SK-N-SH treated with all-trans-retinoic acid at 6 μM for 48 hours (cell line): Measurements from ENCODE around the gene BIK.

ENCODE experiments used
- ATAC-seq: fragments of 200-7000 bp; cut with Tn5 transposase; 3 replicates; pipeline ENCODE4 v1.9.1; 2020; ENCODE audit warnings: mild to moderate bottlenecking, moderate library complexity
- ARNTL ChIP-seq: fragments of 450-650 bp; formaldehyde crosslinking; IDR thresholded peaks from 2 replicates; pipeline ENCODE4 v1.5.0; 2020; ENCODE audit warnings: low read depth, mild to moderate bottlenecking, moderate library complexity, borderline replicate concordance
- BACH2 ChIP-seq: fragments of 250-450 bp; sonication (Bioruptor Pico); IDR thresholded peaks from 2 replicates; pipeline ENCODE4 v1.9.0; 2021; ENCODE audit warnings: mild to moderate bottlenecking, borderline replicate concordance
- CREB5 ChIP-seq: fragments of 250-450 bp; sonication (Bioruptor Pico); IDR thresholded peaks from 2 replicates; pipeline ENCODE4 v1.5.1; 2020; ENCODE audit warnings: low read depth, mild to moderate bottlenecking, moderate library complexity
- CSDC2 ChIP-seq: fragments of 250-450 bp; sonication (Bioruptor Pico); IDR thresholded peaks from 2 replicates; pipeline ENCODE4 v1.5.0; 2020; ENCODE audit warnings: mild to moderate bottlenecking, moderate library complexity
- ESRRG ChIP-seq: fragments of 250-450 bp; sonication (Bioruptor Pico); IDR thresholded peaks from 2 replicates; pipeline ENCODE4 v1.6.1; 2021; ENCODE audit warnings: mild to moderate bottlenecking
- ISL1 ChIP-seq: fragments of 250-450 bp; sonication (Bioruptor Pico); IDR thresholded peaks from 2 replicates; pipeline ENCODE4 v2.1.2; 2022; ENCODE audit warnings: mild to moderate bottlenecking, moderate library complexity
- OSR1 ChIP-seq: fragments of 250-450 bp; sonication (Bioruptor Pico); IDR thresholded peaks from 2 replicates; pipeline ENCODE4 v1.8.0; 2022; ENCODE audit warnings: moderate library complexity, mild to moderate bottlenecking, inconsistent platforms
- PATZ1 ChIP-seq: fragments of 250-450 bp; sonication (Bioruptor Pico); IDR thresholded peaks from 2 replicates; pipeline ENCODE4 v1.8.0; 2020; ENCODE audit warnings: mild to moderate bottlenecking, moderate library complexity, borderline replicate concordance
- PPARA ChIP-seq: fragments of 250-450 bp; sonication (Bioruptor Pico); IDR thresholded peaks from 2 replicates; pipeline ENCODE4 v1.5.0; 2020; ENCODE audit warnings: mild to moderate bottlenecking, borderline replicate concordance
- RARB ChIP-seq: fragments of 250-450 bp; sonication (Bioruptor Pico); IDR thresholded peaks from 2 replicates; pipeline ENCODE4 v1.8.0; 2021; ENCODE audit warnings: mild to moderate bottlenecking, moderate library complexity
- SNAI2 ChIP-seq: fragments of 250-450 bp; sonication (Bioruptor Pico); IDR thresholded peaks from 2 replicates; pipeline ENCODE4 v1.5.0; 2020; ENCODE audit warnings: mild to moderate bottlenecking, moderate library complexity
- TCF4 ChIP-seq: fragments of 250-450 bp; sonication (Bioruptor Pico); IDR thresholded peaks from 2 replicates; pipeline ENCODE4 v1.8.0; 2021; ENCODE audit warnings: mild to moderate bottlenecking, moderate library complexity, borderline replicate concordance
- TOX ChIP-seq: fragments of 250-450 bp; sonication (Bioruptor Pico); IDR thresholded peaks from 2 replicates; pipeline ENCODE4 v1.8.0; 2021; ENCODE audit warnings: mild to moderate bottlenecking, moderate library complexity, borderline replicate concordance
- ZC3H10 ChIP-seq: fragments of 250-450 bp; sonication (Bioruptor Pico); IDR thresholded peaks from 2 replicates; pipeline ENCODE4 v1.5.1; 2021; ENCODE audit warnings: mild to moderate bottlenecking, moderate library complexity
- ZFP3 ChIP-seq: fragments of 250-450 bp; sonication (Bioruptor Pico); IDR thresholded peaks from 2 replicates; pipeline ENCODE4 v1.5.0; 2020; ENCODE audit warnings: mild to moderate bottlenecking, moderate library complexity
- ZFP30 ChIP-seq: fragments of 450-650 bp; formaldehyde crosslinking; IDR thresholded peaks from 2 replicates; pipeline ENCODE4 v1.5.0; 2022; ENCODE audit warnings: mild to moderate bottlenecking, moderate library complexity
- ZNF565 ChIP-seq: fragments of 450-650 bp; formaldehyde crosslinking; conservative IDR thresholded peaks from 2 replicates; pipeline ENCODE4 v1.5.0; 2020; ENCODE audit warnings: low read depth, mild to moderate bottlenecking, moderate library complexity
- ZNF8 ChIP-seq: fragments of 450-650 bp; formaldehyde crosslinking; IDR thresholded peaks from 2 replicates; pipeline ENCODE4 v1.5.0; 2020; ENCODE audit warnings: mild to moderate bottlenecking, moderate library complexity
- TF ChIP-seq, protein P1 (sequence below): fragments of 250-450 bp; sonication (Bioruptor Pico); IDR thresholded peaks from 2 replicates; pipeline ENCODE4 v1.5.1; 2021; ENCODE audit warnings: mild to moderate bottlenecking, moderate library complexity
- TF ChIP-seq, protein P2 (sequence below): fragments of 250-450 bp; sonication (Bioruptor Pico); IDR thresholded peaks from 2 replicates; pipeline ENCODE4 v1.5.0; 2020; ENCODE audit warnings: mild to moderate bottlenecking, moderate library complexity
- TF ChIP-seq, protein P3 (sequence below): fragments of 250-450 bp; sonication (Bioruptor Pico); IDR thresholded peaks from 2 replicates; pipeline ENCODE4 v1.8.0; 2021; ENCODE audit warnings: low read depth, mild to moderate bottlenecking, moderate library complexity, borderline replicate concordance

The BIK gene

GRCh38 chr22:43090130-43090789, 20.3 kb upstream of the BIK start (continued):
- TF ChIP-seq ZFP3 (CRISPR knock-in tag) (no peak), TCF4 (CRISPR knock-in tag) (no peak)
- TF ChIP-seq, protein P1, sequence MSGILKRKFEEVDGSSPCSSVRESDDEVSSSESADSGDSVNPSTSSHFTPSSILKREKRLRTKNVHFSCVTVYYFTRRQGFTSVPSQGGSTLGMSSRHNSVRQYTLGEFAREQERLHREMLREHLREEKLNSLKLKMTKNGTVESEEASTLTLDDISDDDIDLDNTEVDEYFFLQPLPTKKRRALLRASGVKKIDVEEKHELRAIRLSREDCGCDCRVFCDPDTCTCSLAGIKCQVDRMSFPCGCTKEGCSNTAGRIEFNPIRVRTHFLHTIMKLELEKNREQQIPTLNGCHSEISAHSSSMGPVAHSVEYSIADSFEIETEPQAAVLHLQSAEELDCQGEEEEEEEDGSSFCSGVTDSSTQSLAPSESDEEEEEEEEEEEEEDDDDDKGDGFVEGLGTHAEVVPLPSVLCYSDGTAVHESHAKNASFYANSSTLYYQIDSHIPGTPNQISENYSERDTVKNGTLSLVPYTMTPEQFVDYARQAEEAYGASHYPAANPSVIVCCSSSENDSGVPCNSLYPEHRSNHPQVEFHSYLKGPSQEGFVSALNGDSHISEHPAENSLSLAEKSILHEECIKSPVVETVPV (CRISPR knock-in tag), result no peak
- TF ChIP-seq, all 23 proteins: peak for 0

DNA sequence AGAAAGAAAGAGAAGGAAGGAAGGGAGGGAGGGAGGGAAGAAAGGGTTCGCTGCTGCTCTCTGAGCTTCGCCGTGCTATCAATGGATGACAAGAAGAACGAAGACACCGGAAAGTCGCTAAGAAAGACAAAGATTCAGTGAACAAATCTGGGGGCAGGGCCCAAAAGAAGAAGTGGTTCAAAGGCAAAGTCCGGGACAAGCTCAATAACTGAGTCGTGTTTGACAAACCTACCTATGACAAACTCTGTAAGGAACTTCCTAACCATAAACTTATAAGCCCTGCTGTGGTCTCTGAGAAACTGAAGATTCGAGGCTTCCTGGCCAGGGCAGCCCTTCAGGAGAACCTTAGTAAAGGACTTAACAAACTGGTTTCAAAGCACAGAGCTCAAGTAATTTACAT, 18.5 kb upstream of the BIK start:
- ATAC-seq, result no peak
- TF ChIP-seq TCF4 (CRISPR knock-in tag), result no peak
- TF ChIP-seq TOX (CRISPR knock-in tag), result no peak
- TF ChIP-seq ZNF565 (CRISPR knock-in tag), result no peak
- no peak for TF ChIP-seq ZFP30 (CRISPR knock-in tag)
- TF ChIP-seq ZC3H10 (CRISPR knock-in tag), result no peak
- no peak for TF ChIP-seq PPARA
- no peak for TF ChIP-seq ZNF8 (CRISPR knock-in tag)
- TF ChIP-seq BACH2, result no peak
- no peak for TF ChIP-seq RARB
- TF ChIP-seq, protein P2, sequence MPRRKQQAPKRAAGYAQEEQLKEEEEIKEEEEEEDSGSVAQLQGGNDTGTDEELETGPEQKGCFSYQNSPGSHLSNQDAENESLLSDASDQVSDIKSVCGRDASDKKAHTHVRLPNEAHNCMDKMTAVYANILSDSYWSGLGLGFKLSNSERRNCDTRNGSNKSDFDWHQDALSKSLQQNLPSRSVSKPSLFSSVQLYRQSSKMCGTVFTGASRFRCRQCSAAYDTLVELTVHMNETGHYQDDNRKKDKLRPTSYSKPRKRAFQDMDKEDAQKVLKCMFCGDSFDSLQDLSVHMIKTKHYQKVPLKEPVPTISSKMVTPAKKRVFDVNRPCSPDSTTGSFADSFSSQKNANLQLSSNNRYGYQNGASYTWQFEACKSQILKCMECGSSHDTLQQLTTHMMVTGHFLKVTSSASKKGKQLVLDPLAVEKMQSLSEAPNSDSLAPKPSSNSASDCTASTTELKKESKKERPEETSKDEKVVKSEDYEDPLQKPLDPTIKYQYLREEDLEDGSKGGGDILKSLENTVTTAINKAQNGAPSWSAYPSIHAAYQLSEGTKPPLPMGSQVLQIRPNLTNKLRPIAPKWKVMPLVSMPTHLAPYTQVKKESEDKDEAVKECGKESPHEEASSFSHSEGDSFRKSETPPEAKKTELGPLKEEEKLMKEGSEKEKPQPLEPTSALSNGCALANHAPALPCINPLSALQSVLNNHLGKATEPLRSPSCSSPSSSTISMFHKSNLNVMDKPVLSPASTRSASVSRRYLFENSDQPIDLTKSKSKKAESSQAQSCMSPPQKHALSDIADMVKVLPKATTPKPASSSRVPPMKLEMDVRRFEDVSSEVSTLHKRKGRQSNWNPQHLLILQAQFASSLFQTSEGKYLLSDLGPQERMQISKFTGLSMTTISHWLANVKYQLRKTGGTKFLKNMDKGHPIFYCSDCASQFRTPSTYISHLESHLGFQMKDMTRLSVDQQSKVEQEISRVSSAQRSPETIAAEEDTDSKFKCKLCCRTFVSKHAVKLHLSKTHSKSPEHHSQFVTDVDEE (CRISPR knock-in tag), result no peak
- TF ChIP-seq OSR1 (CRISPR knock-in tag), result no peak
- no peak for TF ChIP-seq CREB5
- TF ChIP-seq, protein P1 (CRISPR knock-in tag), result no peak
- no peak for TF ChIP-seq CSDC2 (CRISPR knock-in tag)
- TF ChIP-seq ESRRG (CRISPR knock-in tag), result no peak
- no peak for TF ChIP-seq SNAI2
- TF ChIP-seq, protein P3, sequence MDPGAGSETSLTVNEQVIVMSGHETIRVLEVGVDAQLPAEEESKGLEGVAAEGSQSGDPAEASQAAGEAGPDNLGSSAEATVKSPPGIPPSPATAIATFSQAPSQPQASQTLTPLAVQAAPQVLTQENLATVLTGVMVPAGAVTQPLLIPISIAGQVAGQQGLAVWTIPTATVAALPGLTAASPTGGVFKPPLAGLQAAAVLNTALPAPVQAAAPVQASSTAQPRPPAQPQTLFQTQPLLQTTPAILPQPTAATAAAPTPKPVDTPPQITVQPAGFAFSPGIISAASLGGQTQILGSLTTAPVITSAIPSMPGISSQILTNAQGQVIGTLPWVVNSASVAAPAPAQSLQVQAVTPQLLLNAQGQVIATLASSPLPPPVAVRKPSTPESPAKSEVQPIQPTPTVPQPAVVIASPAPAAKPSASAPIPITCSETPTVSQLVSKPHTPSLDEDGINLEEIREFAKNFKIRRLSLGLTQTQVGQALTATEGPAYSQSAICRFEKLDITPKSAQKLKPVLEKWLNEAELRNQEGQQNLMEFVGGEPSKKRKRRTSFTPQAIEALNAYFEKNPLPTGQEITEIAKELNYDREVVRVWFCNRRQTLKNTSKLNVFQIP (CRISPR knock-in tag), result no peak
- TF ChIP-seq ISL1 (CRISPR knock-in tag), result no peak
- no peak for TF ChIP-seq PATZ1
- no peak for TF ChIP-seq ARNTL (CRISPR knock-in tag)
